Stimulated activated CD8-positive, alpha-beta memory T cell treated with anti-CD3 and anti-CD28 coated beads, Interleukin-2, amount 100 ng/mL, for 1 hour (primary cell): ENCODE results near the gene RNF166.
A peak's percentile ranks its signal among the peaks of the same experiment; 100 is the strongest.

Experiments
- DNase-seq, 2 donors: peaks; one replicate each; pipeline ENCODE4 v3.0.0-alpha.2; 2020; ENCODE audit warnings: low read depth in 2 of 2

Gene RNF166

DNA sequence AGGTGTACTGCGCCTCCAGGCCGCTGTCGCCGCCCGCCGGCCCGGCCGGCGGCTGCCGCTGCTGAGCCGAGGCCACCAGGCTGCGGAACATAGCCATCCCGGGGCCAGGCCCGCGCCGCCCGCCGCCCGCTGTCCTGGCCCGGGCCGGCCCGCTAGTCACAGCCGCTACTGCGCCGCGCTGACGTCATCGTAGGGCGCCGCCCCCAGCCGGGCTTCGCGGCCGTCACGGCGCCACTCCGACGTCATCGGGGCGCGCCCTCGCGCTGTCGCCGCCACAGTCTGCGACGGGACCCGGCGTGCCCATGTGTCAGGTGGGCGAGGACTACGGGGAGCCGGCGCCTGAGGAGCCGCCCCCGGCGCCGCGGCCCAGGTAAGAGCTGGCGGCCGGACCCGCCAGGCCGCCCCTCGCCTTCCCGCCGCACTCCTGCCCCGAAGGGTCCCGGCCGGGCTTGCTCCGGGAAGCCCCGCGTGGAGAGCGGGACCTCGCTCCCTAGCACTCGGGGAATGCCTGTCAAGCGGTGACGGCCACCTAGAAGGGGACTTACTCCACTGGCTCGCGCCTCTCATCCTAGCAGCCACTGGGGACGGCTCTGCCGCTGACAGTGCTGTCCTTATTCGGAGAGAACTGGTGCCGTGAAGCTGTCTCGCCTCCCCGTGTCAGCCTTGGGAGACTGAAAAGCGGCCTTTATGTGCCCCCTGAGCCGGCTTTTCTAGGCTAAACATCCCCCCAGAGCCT is at the start of gene RNF166, which contains the start of gene CTU2:
TSS of gene RNF166 (minus strand) at position 180 of the 736 bp plus-strand sequence. CDS start at position 97, 83 bp downstream.
TSS of gene CTU2 (plus strand) at position 275 of the 736 bp plus-strand sequence. CDS start at position 303, 28 bp downstream.
- DNase-seq, result peak; percentile 86 to 88

DNA sequence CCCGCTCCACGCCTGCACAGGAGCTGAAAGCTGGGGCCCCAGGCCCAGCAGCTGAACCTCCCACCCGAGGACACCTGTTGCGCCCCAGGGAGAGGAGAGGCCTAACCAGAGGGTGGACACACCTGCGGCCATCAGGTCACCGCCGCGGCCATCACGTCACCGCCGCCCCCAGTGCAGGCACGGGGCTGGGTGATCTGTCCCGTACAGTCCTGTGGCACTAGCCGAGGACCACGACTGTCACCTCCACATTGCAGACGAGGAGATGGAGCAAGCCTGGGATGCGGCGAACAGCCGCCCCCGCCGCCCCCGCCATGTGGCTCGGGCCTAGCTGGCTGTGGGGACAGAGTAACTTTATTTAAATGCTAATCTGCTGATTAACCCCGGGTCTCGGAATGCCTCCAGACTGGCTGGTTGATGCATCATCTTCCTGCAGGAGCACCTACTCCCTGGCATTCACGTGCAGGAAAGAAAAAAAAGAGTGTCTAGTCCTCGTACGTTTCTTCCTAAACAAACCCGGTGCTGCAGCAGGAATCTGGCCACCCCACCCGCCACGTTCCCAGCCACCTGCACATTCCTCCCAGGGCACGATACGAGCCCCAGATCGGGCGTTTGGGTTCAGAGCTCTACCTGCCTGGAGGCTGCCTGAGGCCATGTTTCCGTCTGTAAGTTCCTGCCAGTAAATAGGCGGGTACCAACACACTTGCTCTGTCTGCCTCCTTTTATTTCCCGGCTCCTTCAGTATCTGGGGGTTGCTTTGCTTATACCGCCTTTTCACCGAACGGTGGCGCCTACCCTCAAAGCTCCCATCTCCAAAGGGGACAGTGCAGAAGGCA is 48.9 kb upstream of the RNF166 start:
- DNase-seq, result no peak

DNA sequence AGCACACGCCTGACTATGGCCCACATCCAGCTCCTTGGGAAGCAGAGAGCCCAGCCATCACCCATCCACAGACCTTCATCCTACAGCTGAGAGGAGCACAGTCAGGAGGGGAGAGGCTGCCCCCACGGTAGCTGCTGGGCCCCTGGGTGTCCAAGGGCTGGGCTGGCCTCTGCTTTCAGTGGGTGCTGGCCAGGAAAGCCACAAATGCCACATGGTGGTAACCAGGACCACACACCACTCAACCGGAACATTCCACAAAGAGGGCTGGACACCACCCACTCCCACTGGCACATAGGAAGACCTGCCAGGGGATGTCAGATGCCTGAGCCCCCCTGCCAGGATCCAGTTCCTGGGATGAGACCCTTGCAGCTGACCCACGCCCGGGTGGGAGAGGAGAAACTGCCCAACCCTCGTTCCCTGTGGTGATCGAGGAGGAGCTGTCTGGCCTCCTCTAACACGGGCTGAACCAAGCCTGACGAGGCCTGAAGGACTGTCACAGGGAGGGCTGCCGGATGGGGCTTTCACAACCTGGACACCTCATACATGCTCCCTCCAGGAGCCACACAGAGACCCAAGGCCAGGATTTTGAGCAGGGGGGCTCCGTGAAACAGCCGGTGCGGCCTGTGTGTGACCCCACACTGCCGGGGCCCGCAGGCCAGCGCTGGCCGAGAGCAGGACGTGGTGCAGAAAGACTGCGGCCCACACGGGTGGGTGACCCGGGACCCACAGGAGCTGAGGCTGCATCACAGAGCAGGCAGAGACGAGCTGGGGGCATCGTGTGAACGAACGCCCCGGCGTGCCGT is 48.1 kb upstream of the RNF166 start:
- no peak for DNase-seq

GRCh38 chr16:88753602-88754001 is 47.4 kb upstream of the RNF166 start:
- DNase-seq, result no peak

- no peak for DNase-seq
These were observed 47.0 kb upstream of the RNF166 start for GRCh38 chr16:88753191-88753590.

GRCh38 chr16:88752386-88753002 is 46.3 kb upstream of the RNF166 start:
- DNase-seq, result no peak

DNA sequence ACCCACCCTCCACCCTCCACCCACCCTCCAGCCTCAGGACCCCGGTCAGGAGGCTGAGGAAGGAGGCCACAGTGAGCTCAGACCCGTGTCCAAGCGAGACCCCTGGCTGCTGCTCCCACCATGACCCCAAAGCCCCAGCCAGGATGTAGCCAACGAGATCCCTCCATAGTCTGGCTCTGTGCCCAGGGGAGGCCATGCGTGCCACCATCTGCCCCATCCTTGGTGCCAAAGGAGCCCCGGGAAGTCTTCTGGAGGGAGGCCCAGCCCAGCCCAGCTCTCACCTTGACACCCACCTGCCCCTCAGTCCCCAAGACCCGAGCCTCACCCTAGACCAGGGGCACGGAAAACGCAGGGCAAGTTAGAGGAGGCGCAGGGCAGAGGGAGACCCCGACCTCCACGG is 44.6 kb upstream of the RNF166 start:
- no peak for DNase-seq

GRCh38 chr16:88749358-88749757 is 43.1 kb upstream of the RNF166 start:
- DNase-seq, result no peak

DNA sequence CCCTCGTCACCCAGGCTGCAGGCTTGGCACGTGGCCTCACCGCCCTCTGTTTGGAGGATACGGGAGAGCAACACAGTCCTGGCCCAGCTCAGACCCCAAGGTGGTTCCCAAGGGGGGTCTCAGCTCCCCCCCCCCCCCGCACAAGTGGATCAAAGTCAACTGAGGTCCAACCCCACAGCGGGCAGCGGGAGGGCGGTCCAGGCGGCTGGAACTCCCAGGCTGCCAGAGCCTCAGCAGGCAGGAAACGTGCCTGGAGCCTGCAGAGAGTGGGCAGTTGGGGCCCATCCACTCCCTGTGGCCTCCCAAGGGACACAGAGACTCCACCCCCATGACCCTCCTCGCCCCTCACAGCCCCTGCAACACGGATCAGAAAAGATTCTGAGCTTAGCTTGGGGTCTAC is 42.2 kb upstream of the RNF166 start:
- DNase-seq, result no peak

DNA sequence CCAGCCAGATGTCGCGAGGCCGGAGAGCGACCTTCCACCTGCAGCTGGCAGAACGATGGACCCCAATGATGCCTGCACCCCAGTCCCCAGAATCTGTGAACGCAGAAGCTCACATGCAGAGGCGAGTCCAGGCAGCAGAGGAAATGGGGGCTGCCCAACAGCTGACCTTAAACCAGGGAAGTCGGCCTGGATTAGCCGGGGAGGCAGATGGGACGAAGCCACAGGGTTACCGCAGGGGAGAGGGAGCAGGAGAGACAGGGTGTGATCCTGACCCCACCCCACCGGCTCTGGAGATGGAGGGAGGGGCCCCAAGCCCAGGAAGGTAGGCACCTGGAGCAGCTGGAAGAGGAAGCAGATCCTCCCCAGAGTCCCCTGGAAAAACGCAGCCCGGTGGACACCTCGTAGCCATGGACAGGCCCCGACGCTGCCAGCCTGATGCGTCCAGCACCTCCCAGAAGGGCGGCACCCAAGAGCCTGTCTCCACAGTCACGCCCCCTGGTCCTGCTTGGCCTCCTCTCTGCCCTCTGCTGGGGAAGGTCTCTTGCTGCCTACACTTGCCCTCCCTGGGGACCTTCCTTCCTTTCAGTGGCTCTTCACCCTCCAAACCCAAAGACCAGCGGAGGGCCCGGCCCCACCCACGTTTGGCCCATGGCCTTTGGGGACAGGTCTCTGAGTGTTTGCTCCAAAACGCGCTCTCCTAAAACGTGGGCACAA is 41.5 kb upstream of the RNF166 start:
- no peak for DNase-seq

DNA sequence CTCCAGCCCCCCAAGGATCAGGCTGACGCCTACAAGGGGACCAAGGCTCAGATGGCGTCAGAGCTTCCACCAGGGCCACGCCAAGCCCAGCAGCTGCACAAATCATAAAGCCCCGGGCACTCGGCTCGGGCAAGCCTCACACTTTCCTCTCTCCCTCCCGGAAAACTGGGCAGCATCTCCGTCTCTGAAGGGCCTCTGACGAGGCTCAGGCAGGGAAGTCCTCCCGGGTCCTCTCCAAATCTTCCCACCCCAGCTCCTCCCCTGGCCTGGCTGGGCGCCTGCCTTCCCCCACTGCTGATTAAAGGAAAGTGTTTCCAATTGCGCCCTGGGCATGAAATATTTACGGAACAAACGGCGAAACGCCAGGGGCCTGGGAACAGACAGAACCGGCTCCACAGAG is 40.3 kb upstream of the RNF166 start:
- DNase-seq, result no peak

- DNase-seq, result no peak
These were observed 38.6 kb upstream of the RNF166 start for GRCh38 chr16:88744577-88745521.

DNA sequence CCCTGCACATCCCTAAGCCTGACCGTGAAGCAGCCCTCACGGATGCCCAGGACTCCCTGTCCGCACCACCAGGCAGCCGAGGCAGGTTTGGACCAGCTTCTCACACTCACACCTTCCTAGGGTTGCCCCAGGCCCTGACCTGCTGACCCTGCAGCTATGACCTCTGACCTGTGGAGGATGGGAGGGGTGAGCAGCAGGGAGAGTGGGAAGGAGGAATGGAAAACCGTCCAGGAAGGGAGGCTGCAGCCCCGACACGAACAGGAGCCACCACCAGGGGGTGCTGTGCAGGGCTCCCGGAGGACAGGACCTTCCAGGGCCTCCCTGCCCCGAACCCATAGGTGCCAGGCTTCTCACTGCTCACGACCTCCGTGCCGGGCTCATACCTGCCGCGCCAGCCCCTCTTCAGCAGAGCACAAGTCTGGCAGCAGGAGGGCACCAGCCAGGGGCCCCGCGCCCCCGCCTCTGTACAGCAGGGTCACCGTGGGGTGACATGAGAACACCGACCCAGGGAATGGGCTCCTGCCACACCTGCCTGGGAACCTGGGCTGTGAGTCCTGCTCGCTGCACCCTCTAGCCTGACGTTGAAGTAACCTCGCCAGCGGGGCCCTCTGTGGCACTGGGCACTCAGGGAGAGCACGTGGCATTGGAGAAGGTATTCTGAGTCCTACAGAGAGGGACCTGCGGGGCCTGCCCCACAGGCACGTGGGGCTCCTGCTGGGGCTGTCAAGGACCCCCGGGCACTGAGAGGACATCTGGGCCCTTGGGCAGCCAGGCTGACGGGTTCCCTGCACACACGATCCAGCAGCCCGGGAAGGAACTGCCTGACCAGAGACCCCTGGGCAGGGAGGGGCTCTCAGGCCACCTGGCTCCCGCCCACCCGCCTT is 37.7 kb upstream of the RNF166 start:
- peak; percentile 48 to 65 for DNase-seq

DNA sequence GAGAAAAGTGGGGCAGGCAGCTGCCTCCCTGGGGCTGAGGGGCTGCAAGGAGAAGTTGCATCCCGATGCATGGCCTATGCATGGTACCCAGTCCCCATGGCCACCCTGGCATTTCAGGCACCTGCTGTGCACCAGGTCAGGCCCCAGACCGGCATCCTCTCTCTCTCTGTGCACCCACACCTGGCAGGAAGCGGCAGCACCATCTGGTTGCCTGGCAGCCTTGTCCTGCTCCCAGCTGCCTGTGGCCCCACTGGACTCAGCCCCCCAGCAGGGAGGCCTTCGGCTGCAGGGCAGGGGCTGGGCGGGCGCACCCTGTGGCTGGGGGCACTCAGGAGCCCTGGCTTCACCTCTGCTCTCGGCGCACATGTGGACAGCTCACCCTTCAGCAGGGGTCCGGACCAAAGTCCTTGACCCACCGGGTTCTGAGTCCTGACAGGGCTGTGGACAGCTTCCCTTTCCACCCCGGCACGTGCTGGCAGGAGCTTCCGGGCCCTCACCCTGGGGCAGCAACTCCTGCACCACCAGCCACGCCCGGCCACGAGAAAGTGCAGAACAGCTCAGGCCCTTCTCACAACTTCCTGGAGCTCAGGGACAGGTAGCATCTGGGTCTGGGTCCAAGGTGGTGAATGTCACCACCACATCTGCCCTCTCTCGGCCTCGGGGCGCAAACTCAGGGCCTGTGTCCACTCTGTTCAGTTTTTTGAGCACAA is 36.8 kb upstream of the RNF166 start:
- DNase-seq, result no peak

DNA sequence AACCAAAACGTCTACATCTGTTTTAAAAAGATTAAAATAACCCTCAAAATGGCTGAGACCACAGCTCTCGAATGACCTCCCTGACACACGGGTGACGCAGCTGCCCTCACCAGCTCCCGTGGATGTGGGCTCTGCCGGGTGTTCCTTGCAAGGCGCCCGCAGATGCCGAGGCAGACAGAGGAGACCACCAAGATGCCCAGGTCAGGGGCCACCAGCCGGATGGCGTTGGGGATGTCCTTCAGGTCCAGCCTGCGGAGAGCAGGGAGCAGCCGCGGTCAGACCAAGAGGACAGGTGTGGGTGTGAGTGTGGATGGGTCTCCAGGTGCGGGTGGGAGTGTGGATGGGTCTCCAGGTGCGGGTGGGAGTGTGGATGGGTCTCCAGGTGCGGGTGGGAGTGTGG is 35.2 kb upstream of the RNF166 start:
- no peak for DNase-seq

GRCh38 chr16:88740727-88741055 is 34.5 kb upstream of the RNF166 start:
- DNase-seq, result no peak

GRCh38 chr16:88739977-88740726 is 33.9 kb upstream of the RNF166 start:
- DNase-seq, result no peak
